AG10803 (cell line): ENCODE data around the gene ROS1.
"Not testable (repeated sequence)": the region's sequence is repeated elsewhere in the genome, so short reads cannot be mapped to it uniquely, and the experiment has no call there.

ENCODE experiments used
- DNase-seq: peaks from one replicate; pipeline ENCODE4 v3.0.0; 2010; ENCODE audit warnings: low read depth
- H3K4me3 ChIP-seq: 2 replicates; pipeline ENCODE4 v1.5.1; 2011; ENCODE audit warnings: mild to moderate bottlenecking, low read length, control low read depth
- TF ChIP-seq, protein P1 (sequence below): conservative IDR thresholded peaks from 2 replicates; pipeline ENCODE4 v1.5.1; 2011; ENCODE audit warnings: mild to moderate bottlenecking, low read length, control low read depth, inconsistent platforms

The ROS1 gene

DNA sequence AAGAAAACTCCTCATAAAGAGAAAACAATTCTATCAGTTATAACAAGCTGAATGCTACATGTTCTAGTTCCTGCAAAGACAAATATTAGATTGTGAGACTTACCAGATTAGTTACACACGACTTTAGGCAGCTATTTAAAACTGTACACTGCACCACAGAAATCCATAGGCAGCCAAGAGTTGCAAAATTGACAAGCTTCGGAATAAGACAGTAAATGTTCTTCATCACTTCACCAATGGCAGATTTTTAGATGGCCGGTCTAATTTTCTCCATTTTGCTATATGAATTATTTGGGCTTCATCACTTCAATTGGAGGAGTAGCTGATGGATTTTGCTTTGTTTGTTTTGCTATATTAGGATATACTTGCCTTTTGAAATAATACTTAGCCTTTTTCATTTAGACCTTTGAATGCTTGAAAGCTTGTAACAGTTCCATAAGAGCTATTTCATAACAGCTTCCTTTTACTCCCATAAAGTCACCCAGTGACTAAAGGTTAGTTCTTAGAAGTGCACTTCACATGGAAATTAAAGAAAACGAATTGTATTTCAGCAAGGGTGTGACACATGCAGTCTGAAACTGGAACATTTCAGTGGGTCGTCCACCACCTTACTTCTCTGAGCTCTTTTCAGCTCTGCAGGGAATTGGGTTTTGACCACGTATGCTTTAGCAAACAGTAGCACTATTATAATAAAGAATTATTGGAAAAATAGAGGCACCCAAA lies at the start of gene ROS1:
TSS of gene ROS1 (minus strand) at position 512 of the 723 bp plus-strand sequence. CDS start at position 226, 286 bp downstream.
- no peak for DNase-seq
- TF ChIP-seq, protein P1, sequence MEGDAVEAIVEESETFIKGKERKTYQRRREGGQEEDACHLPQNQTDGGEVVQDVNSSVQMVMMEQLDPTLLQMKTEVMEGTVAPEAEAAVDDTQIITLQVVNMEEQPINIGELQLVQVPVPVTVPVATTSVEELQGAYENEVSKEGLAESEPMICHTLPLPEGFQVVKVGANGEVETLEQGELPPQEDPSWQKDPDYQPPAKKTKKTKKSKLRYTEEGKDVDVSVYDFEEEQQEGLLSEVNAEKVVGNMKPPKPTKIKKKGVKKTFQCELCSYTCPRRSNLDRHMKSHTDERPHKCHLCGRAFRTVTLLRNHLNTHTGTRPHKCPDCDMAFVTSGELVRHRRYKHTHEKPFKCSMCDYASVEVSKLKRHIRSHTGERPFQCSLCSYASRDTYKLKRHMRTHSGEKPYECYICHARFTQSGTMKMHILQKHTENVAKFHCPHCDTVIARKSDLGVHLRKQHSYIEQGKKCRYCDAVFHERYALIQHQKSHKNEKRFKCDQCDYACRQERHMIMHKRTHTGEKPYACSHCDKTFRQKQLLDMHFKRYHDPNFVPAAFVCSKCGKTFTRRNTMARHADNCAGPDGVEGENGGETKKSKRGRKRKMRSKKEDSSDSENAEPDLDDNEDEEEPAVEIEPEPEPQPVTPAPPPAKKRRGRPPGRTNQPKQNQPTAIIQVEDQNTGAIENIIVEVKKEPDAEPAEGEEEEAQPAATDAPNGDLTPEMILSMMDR: no peak
- H3K4me3 ChIP-seq: no peak within 1 kb of the TSS

DNA sequence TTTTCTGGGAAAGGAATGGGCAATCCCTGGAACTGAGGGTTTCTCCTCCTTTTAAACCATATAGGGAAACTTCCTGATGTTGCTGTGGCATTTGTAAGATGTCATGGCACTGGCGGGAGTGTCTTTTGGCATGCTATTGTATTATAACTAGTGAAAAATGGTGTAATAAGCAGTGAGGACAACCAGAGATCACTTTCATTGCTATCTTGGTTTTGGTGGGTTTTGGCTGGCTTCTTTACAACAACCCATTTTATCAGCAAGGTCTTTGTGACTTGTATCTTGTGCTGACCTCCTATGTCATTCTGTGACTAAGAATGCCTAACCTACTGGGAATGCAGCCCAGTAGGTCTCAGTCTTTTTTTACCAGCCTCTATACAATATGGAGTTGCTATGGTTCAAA lies 47.7 kb upstream of the ROS1 start:
- DNase-seq: no peak
- TF ChIP-seq, protein P1: no peak

DNA sequence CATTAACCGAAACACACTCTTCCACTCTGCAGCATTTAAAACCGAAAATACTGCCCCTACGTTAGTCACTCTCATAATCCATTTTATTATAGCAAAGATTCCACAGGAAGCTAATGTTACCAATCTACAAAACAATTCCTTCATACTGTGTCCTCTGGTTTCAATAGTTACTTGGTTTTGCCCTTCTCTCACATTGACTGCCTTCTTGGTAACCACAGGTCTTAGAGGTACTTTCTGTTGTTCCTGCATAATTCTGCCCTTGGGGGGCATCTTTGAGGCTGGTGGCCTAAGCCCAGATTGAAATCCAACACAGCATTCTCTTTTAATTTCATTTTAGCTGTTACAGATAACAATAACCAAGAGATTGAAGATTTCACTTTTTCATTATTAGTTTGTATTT lies 46.9 kb upstream of the ROS1 start:
- TF ChIP-seq, protein P1: no peak
- DNase-seq: no peak
- H3K4me3 ChIP-seq: no peak overlapping the region

More for the DNA sequence above, 47.7 kb upstream of the ROS1 start:
- H3K4me3 ChIP-seq: no peak overlapping the region

DNA sequence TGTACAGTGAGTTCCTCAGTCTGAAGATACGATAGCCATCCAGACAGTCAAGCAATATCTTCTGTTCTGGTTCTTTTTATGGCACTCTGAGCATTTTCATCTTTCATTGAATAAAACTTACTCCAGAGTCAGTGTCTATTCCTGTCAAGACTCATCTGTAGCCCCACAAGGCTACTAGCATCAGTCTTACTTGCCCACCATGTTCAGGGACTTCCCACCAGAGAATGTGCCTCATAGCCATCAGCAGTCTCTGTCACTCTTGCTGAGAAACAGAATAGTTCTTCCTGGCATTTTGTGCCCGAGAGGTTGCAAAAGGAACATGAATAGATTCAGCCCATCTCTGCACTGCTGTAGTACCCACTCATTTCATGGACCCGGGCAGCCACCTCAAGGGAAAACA lies 44.0 kb upstream of the ROS1 start:
- DNase-seq: no peak
- H3K4me3 ChIP-seq: no peak overlapping the region
- TF ChIP-seq, protein P1: no peak

DNA sequence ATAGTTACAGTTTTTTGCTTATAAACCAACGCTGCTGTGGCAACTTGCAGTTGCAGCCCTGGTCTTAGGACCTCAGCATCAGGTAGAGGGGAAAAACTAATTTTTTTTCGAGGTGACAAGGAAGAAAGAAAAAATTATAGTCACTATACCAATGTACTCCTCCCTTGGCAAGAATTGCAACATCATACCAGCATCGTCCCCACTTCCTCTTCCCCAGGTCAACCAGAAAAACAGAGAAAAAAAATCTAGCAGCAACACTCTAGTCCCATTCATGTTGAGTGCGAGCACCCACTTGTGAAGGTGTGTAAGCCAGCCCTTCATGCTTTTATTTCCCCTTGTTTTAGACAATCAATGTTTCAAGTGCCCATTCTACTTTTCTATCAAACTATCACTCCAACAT lies 43.6 kb upstream of the ROS1 start:
- TF ChIP-seq, protein P1: no peak
- H3K4me3 ChIP-seq: no peak overlapping the region
- DNase-seq: no peak

DNA sequence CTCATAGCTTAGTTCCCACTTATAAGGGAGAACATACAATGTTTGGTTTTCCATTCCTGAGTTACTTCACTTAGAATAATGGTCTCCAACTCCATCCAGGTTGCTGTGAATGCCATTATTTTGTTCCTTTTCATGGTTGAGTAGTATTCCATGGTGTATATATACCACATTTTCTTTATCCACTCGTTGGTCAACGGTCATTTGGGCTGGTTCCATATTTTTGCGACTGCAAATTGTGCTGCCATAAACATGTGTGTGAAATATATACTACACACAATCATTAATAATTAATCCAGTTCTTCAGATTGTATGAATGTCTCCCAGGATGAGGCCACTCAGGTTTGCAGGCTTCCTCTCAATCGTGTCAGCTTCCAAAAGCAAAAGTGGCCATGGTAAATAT lies 42.8 kb upstream of the ROS1 start:
- not testable (repeated sequence) for DNase-seq

DNA sequence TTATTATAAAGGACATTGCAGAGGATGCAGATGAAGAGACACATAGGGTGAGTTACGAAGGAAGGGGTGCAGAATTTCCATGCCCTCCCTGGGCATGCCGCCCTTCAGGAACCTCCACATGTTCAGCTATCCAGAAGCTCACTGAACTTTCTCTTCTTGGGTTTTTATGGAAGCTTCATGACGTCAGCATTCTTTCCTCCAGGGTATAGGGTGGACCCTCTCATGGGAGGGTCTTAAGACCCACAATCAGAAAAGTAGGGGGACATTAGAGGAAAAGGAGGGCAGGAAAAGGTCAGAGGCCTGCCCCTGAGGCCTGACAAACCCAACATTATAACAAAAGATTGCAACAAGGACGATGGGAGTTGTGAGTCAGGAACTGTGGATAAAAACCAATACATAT lies 42.1 kb upstream of the ROS1 start:
- TF ChIP-seq, protein P1: no peak
- DNase-seq: no peak
- H3K4me3 ChIP-seq: no peak overlapping the region

More for the DNA sequence above, 42.8 kb upstream of the ROS1 start:
- not testable (repeated sequence) for H3K4me3 ChIP-seq
